NOMO-1 treated with dmso at 0.1 percent for 144 hours (cell line): Measurements from ENCODE around the gene CYSRT1.

Experiments used
- DNase-seq: peaks from one replicate; lab custom pipeline; 2025; ENCODE audit not compliant: unreplicated experiment; lab: John Stamatoyannopoulos, UW

The CYSRT1 gene

GRCh38 chr9:137224830-137225694 is at the start of gene CYSRT1:
Gene CYSRT1 (plus strand): TSS chr9:137225174. CDS start chr9:137225622, 448 bp downstream.
- DNase-seq = no peak

GRCh38 chr9:137175345-137175961 is 49.5 kb upstream of the CYSRT1 start:
- no peak for DNase-seq

- DNase-seq = no peak
Measured at GRCh38 chr9:137176302-137177182, 48.4 kb upstream of the CYSRT1 start.

- no peak for DNase-seq
Measured at GRCh38 chr9:137178201-137178938, 46.6 kb upstream of the CYSRT1 start.

GRCh38 chr9:137178939-137179630 is 45.9 kb upstream of the CYSRT1 start:
- no peak for DNase-seq

- DNase-seq = no peak
Measured at GRCh38 chr9:137179761-137180160, 45.2 kb upstream of the CYSRT1 start.

GRCh38 chr9:137180491-137180890 is 44.5 kb upstream of the CYSRT1 start:
- no peak for DNase-seq

- DNase-seq = no peak
Measured at GRCh38 chr9:137181680-137182079, 43.3 kb upstream of the CYSRT1 start.

GRCh38 chr9:137182836-137183235 is 42.1 kb upstream of the CYSRT1 start:
- no peak for DNase-seq

GRCh38 chr9:137183980-137184595 is 40.9 kb upstream of the CYSRT1 start:
- no peak for DNase-seq

- DNase-seq = no peak
Measured at GRCh38 chr9:137184881-137185660, 39.9 kb upstream of the CYSRT1 start.

- no peak for DNase-seq
Measured at GRCh38 chr9:137185921-137186320, 39.1 kb upstream of the CYSRT1 start.

GRCh38 chr9:137186385-137186784 is 38.6 kb upstream of the CYSRT1 start:
- no peak for DNase-seq

- DNase-seq = no peak
Measured at GRCh38 chr9:137187386-137187785, 37.6 kb upstream of the CYSRT1 start.

- no peak for DNase-seq
Measured at GRCh38 chr9:137188086-137188489, 36.9 kb upstream of the CYSRT1 start.

- DNase-seq = peak; percentile 93
Measured at GRCh38 chr9:137188490-137189296, 36.3 kb upstream of the CYSRT1 start, which contains the start of the genes ANAPC2 and SSNA1. Gene ANAPC2 (minus strand): TSS chr9:137188560. CDS start chr9:137188532, 28 bp downstream. Gene SSNA1 (plus strand): TSS chr9:137188676. CDS start chr9:137188727, 51 bp downstream.

GRCh38 chr9:137189297-137190295 is 35.4 kb upstream of the CYSRT1 start:
- no peak for DNase-seq
